Breast epithelium (tissue), 3 donors: ENCODE measurements around the gene ALOX5.

Experiments
- CTCF ChIP-seq, 3 donors: fragments of 450-650 bp; IDR thresholded peaks; one replicate each; pipeline ENCODE4 v1.5.1; 2016 to 2017; ENCODE audit warnings: antibody characterized with exemption in 3 of 3, mild to moderate bottlenecking in 3 of 3, moderate library complexity in 3 of 3
- POLR2A ChIP-seq: fragments of 450-650 bp; IDR thresholded peaks from one replicate; pipeline ENCODE4 v1.6.1; 2016; ENCODE audit warnings: antibody characterized with exemption, mild to moderate bottlenecking, moderate library complexity

GRCh38 chr10:45379891-45380540 lies 6.0 kb downstream of the ALOX5 start:
- no peak for TF ChIP-seq CTCF (IDR thresholded peaks at IDR 0.05)
- no peak for TF ChIP-seq POLR2A
